Neural progenitor cell (in vitro differentiated cells): ENCODE measurements around the gene MSL1.

Experiments used
- EZH2 ChIP-seq: fragments of 200-600 bp; sonication (generic); IDR thresholded peaks from 2 replicates; pipeline ENCODE4 v1.6.1; 2017; ENCODE audit warnings: antibody characterized with exemption, mild to moderate bottlenecking, moderate library complexity
- TF ChIP-seq, protein P1 (sequence below): fragments of 200-600 bp; sonication (generic); IDR thresholded peaks from 2 replicates; pipeline ENCODE4 v1.5.1; 2017; ENCODE audit warnings: antibody characterized with exemption, mild to moderate bottlenecking

DNA sequence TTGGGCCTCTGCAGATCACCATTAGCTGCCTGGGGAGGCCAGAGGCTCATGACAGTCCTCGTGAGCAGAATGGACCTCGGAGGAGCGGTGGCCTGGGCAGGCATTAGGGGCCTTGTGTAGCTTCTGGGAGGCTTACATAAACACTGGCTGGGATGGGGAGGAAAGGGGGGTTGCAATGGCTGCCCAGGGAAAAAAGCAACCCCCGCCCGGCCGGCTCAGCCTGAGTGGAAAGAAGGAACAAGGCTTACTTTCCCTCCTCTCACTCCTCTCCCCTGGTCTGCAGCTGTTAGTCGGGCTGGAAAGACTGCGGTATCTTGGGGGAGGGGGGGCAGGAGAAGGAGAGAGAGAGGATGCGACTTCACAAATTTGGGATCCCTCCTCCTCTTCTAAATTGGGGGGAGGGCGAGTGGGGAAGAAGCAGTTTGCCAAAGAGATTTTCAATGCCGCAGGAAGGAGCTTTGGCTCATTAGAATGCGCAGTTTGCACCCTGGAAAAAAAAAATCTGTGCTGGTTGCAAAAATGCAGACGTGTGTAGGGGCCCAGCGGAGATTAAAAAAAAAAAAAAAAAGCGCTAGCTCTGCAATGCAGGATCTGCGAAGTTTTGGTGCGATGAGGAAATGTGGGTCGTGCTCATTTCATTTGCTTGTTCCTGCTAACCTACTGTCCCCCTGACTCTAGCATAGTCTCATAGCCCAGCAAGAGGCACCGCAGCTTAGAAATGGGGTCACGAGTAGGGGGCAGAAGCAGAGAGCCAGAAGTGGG is 14.8 kb upstream of the MSL1 start:
- TF ChIP-seq, protein P1, sequence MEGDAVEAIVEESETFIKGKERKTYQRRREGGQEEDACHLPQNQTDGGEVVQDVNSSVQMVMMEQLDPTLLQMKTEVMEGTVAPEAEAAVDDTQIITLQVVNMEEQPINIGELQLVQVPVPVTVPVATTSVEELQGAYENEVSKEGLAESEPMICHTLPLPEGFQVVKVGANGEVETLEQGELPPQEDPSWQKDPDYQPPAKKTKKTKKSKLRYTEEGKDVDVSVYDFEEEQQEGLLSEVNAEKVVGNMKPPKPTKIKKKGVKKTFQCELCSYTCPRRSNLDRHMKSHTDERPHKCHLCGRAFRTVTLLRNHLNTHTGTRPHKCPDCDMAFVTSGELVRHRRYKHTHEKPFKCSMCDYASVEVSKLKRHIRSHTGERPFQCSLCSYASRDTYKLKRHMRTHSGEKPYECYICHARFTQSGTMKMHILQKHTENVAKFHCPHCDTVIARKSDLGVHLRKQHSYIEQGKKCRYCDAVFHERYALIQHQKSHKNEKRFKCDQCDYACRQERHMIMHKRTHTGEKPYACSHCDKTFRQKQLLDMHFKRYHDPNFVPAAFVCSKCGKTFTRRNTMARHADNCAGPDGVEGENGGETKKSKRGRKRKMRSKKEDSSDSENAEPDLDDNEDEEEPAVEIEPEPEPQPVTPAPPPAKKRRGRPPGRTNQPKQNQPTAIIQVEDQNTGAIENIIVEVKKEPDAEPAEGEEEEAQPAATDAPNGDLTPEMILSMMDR = no peak
- TF ChIP-seq EZH2 = no peak
